Measurements from ENCODE around the gene PCDHB5. TPM values are rescaled to one million over a fixed set of nuclear protein-coding genes. Genes with fewer than 3 reads are reported as not detected.
A peak's percentile ranks its signal among the peaks of the same experiment; 100 is the strongest.
"Not testable (repeated sequence)": the region's sequence is repeated elsewhere in the genome, so short reads cannot be mapped to it uniquely, and the experiment has no call there.

Gene PCDHB5
- total RNA-seq, 2 donors from 2014 or later: 4.8 to 11.0 TPM

- ATAC-seq (ENCODE audit: insufficient number of reproducible peaks, low FRiP score, low read depth) (no peak), DNase-seq (ENCODE audit: low spot score) (no peak)
- TF ChIP-seq CTCF (IDR thresholded peaks at IDR 0.05): peak; percentile 16
- H3K27ac ChIP-seq: no peak within 1 kb of the TSS
- H3K27me3 ChIP-seq (replicated peaks; ENCODE audit: insufficient read depth): no peaks in the 10 kb centered on the region
- peaks cover 39% of the 10 kb centered on the region for H3K9me3 ChIP-seq
- no peaks in the 10 kb centered on the region for H3K4me1 ChIP-seq (ENCODE audit: control insufficient read depth in 1 of 2, low read depth in 2 of 2)
- H3K4me3 ChIP-seq: peak within 1 kb of the TSS; percentile 42
- no peaks in the 10 kb centered on the region for H3K36me3 ChIP-seq
Observed at GRCh38 chr5:141172381-141173204, 37.6 kb downstream of the PCDHB5 start, which contains the start of gene PCDHB7. PCDHB7 (plus strand) TSS chr5:141172644; CDS start chr5:141172836, 192 bp downstream.

GRCh38 chr5:141174291-141175104, 39.5 kb downstream of the PCDHB5 start:
- H3K4me3 ChIP-seq; H3K27me3 ChIP-seq (replicated peaks; ENCODE audit: insufficient read depth); H3K4me1 ChIP-seq (ENCODE audit: control insufficient read depth in 1 of 2, low read depth in 2 of 2); ATAC-seq (ENCODE audit: insufficient number of reproducible peaks, low FRiP score, low read depth); H3K27ac ChIP-seq; H3K36me3 ChIP-seq; DNase-seq (ENCODE audit: low spot score): not testable (repeated sequence)
- peaks cover 45% of the 10 kb centered on the region for H3K9me3 ChIP-seq

GRCh38 chr5:141175933-141176332, 40.9 kb downstream of the PCDHB5 start:
- ATAC-seq (ENCODE audit: insufficient number of reproducible peaks, low FRiP score, low read depth) (no peak), DNase-seq (ENCODE audit: low spot score) (no peak)
- Histone ChIP-seq H3K9me3 (peaks cover 48% of the 10 kb centered on the region), H3K4me1 (ENCODE audit: control insufficient read depth in 1 of 2, low read depth in 2 of 2) (no peaks in the 10 kb centered on the region), H3K27ac (no peak overlapping the region), H3K4me3 (no peak overlapping the region), H3K27me3 (replicated peaks; ENCODE audit: insufficient read depth) (no peaks in the 10 kb centered on the region), H3K36me3 (no peaks in the 10 kb centered on the region)
- TF ChIP-seq CTCF (IDR thresholded peaks at IDR 0.05): no peak

- H3K4me3 ChIP-seq; H3K4me1 ChIP-seq (ENCODE audit: control insufficient read depth in 1 of 2, low read depth in 2 of 2); H3K27ac ChIP-seq; H3K36me3 ChIP-seq; H3K27me3 ChIP-seq (replicated peaks; ENCODE audit: insufficient read depth); ATAC-seq (ENCODE audit: insufficient number of reproducible peaks, low FRiP score, low read depth); DNase-seq (ENCODE audit: low spot score): not testable (repeated sequence)
- H3K9me3 ChIP-seq: peaks cover 51% of the 10 kb centered on the region
Observed at GRCh38 chr5:141177577-141178191, 42.7 kb downstream of the PCDHB5 start, which contains the start of gene PCDHB8. PCDHB8 (plus strand) TSS chr5:141177790; CDS start chr5:141178035, 245 bp downstream.

- peaks cover 62% of the 10 kb centered on the region for H3K9me3 ChIP-seq
- DNase-seq (ENCODE audit: low spot score); H3K27ac ChIP-seq; H3K36me3 ChIP-seq; H3K27me3 ChIP-seq (replicated peaks; ENCODE audit: insufficient read depth); ATAC-seq (ENCODE audit: insufficient number of reproducible peaks, low FRiP score, low read depth); H3K4me1 ChIP-seq (ENCODE audit: control insufficient read depth in 1 of 2, low read depth in 2 of 2); H3K4me3 ChIP-seq: not testable (repeated sequence)
Observed at GRCh38 chr5:141179371-141179770, 44.4 kb downstream of the PCDHB5 start.

GRCh38 chr5:141179876-141180275, 44.9 kb downstream of the PCDHB5 start:
- not testable (repeated sequence) for DNase-seq (ENCODE audit: low spot score); H3K36me3 ChIP-seq; ATAC-seq (ENCODE audit: insufficient number of reproducible peaks, low FRiP score, low read depth); H3K27ac ChIP-seq; H3K4me3 ChIP-seq; H3K27me3 ChIP-seq (replicated peaks; ENCODE audit: insufficient read depth); H3K4me1 ChIP-seq (ENCODE audit: control insufficient read depth in 1 of 2, low read depth in 2 of 2)
- H3K9me3 ChIP-seq: peaks cover 63% of the 10 kb centered on the region

Data from thoracic aorta (tissue), 2 donors.